HG03457 (cell line): Measurements from ENCODE around the gene POLE.

Source experiments
- ATAC-seq: cut with Tn5 transposase; IDR thresholded peaks from one replicate; pipeline ENCODE4 v1.9.1; 2021; ENCODE audit warnings: moderate number of reproducible peaks; ENCODE audit not compliant: unreplicated experiment

POLE gene

GRCh38 chr12:132617822-132618682, 69.1 kb downstream of the POLE start:
- ATAC-seq, result no peak

DNA sequence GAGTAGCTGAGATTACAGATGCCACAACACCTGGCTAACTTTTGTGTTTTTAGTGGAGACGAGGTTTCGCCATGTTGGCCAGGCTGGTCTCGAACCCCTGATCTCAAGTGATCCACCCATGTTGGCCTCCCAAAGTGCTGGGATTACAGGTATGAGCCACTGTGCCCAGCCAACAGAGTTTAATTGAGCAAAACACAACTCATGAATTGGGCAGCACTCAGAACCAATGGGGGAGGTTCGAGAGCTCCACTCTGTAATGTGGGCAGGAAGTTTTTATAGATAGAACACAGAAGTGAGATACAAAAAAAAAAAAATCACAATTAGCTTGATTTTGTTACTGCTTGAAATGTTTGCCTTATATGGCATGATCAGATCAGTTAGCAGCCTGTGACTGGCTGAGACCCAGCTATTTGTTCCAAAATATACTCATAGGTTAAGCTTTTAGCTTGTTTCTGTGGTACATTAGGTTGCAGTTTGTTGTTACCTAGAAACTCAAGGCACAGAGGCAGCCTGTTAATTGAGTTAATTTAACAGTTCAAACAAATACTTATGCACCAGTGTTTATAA, 69.9 kb downstream of the POLE start:
- ATAC-seq, result no peak

- no peak for ATAC-seq
Measured at GRCh38 chr12:132615579-132616038, 71.5 kb downstream of the POLE start.

DNA sequence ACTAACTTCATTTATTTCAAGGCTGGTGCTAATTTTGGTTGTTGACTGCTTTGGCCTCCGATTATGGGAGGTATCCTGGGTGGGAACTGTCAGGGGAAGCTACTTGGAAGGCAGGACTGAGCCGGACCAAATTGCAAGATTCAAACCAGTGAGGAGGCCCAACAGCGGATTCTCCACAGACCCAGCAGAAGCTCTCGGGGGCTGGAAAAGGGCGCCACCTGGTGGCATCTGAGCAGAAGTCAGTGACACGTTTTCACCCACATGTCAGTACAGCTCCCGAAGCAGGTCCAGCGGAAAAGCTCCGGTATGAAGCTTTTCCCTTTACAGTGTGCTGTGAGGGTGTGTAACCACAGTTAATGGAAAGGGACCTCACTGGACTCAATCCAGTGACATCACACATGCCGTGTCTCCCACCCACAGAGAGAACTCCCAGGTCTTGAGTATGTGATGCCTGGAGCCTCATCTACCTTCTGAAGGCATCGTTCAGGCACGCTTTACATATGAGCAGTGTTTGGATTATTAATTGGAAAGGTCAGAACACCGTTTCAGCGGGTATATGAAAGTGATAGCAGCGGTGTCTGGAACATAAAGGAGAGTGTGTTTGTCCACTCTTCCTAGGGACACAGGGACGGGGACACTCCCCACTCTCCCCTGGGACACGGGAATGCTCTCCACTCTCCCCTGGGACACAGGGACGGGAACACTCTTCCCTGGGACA, 72.1 kb downstream of the POLE start:
- no peak for ATAC-seq

DNA sequence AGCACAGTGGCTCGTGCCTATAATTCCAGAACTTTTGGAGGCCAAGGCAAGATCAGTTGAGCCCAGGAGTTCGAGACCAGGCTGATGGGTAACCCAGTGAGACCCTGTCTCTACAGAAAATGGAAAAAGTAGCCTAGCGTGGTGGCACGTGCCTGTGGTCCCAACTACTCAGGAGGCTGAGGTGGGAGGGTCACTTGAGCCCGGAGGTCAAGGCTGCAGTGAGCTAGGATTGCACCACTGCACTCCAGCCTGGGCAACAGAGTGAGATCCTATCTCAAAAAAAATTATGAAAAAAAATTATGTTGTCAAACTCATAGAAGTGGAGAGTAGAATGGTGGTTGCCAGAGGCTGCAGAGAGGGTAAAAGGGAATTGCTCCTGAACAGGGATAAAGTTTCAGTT, 73.1 kb downstream of the POLE start:
- no peak for ATAC-seq

DNA sequence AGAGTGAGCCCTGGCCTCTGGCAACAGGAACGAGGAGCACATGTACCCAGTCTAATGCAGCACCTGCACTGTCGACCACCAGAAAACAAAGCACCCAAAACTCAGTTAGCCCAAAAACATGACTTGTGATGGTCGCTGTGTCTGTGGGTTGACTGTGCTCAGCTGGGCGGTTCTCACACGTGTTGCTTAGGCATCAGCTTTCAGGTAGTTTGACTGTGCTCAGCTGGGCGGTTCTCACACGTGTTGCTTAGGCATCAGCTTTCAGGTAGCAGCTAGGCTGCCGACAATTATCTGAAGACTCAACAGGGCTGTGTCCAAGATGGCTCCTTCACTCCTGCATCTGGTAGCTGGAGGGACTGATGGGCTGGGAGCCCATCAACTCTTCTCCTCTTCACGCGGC, 75.5 kb downstream of the POLE start:
- ATAC-seq, result no peak

- no peak for ATAC-seq
Measured at GRCh38 chr12:132610866-132611602, 76.1 kb downstream of the POLE start.

- ATAC-seq, result no peak
Measured at GRCh38 chr12:132610051-132610759, 76.9 kb downstream of the POLE start, which contains the start of gene LRCOL1. TSS of gene LRCOL1 (minus strand) at chr12:132610582. CDS start at chr12:132606251, 4,331 bp downstream.

- ATAC-seq, result no peak
Measured at GRCh38 chr12:132608231-132609171, 78.6 kb downstream of the POLE start.

DNA sequence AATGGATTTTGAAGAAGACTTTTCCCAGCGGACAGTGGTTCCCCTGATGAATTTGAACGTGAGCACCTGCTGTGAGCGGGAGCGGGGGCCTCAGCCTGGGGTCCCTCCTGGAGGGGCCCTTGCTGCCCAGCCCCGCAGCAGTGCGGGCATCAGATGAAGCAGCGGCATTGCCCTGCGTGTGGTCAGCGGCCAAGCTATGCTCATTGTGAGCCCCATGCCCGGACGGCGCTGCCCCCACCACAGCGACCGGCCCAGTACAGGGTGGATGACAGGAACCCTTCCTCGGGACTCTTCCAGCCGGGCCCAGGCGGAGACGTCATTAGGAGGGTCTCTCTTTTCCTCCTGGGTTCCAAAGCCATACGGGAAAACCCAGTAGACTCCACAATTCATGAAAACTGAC, 80.2 kb downstream of the POLE start:
- no peak for ATAC-seq

GRCh38 chr12:132606466-132606865, 80.7 kb downstream of the POLE start:
- ATAC-seq, result no peak

GRCh38 chr12:132605892-132606291, 81.2 kb downstream of the POLE start:
- no peak for ATAC-seq

DNA sequence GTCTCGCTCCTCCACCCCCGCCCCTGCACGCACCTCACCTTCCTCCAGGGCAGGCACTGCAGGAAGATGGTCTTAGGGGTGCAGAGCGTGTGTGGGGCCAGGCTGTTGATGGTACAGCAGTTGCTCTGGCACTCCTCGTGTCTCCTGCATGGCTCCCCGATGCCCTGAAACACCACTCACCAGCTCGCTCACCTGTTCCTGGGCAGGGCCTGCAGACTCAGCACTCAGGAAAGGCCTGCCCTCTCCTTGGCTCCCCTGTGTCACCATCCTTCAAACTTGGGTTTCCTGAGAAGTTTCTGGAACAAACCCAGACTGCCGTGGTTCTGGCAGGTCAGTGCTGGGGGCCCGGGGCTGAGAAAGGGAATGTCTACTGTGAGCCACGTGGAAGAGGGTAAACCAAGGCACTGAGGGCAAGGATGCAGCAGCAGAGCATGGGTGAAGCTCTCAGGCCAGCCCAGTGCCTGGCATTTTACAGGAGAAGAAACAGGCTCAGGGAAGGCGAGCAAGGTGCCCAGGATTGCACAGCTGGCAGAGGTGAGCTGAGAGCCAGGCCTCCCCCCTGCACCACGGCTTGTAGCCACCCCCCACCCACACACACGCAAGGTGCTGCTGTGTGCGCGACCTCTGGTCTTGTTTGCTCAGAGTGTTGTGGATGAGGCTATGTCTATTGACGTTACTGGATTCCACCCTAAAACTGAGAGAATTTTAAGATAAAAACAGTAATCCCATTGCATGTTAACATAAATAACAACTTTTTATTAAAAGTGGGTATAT, 82.3 kb downstream of the POLE start:
- ATAC-seq, result no peak

GRCh38 chr12:132604151-132604618, 83.0 kb downstream of the POLE start:
- ATAC-seq, result no peak

GRCh38 chr12:132603240-132604150, 83.6 kb downstream of the POLE start:
- ATAC-seq, result no peak

DNA sequence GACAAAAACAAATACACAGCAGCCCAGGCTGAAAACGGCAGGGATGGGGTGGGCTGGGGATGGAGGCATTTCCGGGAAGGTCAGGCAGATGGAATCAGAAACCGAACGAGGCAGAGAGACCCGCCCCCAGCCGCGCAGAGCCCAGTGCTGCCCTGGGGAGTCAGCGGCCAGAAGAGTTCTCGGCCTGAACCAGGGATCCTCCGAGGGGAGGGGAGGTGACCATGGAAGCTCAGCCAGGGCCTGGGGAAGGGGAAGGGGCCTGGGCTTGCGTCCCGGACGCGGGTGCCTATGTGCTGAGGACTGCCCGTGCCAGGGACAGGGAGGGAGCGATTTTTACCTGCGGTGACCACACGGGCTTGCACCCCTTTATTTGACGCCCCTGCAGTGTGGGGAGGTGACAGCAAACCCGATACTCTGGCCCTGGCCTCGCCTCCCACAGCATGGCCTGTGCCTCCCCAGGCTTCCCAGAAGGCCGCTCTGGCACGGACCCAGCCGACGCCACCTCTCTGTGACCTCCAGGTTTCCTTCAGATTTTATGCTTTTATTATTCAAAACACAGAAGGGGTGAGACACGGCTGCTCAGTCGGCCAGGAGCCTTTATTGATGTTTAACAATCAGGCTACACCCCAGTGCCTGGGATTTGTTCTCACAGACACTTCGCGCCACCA, 84.4 kb downstream of the POLE start:
- ATAC-seq, result no peak
